Kidney (tissue), 14 donors: Measurements from ENCODE around the gene EXOSC7. TPM values are rescaled to one million over a fixed set of nuclear protein-coding genes. Genes with fewer than 3 reads are reported as not detected.

Experiments used
- DNase-seq, 5 donors: peaks; one replicate each; pipeline ENCODE4 v3.0.0-alpha.2; 2013 to 2020
- FAIRE-seq: peaks from 2 replicates; lab custom pipeline; 2012; peaks lifted over from hg19 to GRCh38; lab: Jason Lieb, UNC
- H3K27ac ChIP-seq, 2 donors: one replicate each; pipeline ENCODE4 v1.7.0; 2013; ENCODE audit warnings: low read depth in 2 of 2, low read length in 2 of 2, inconsistent platforms in 1 of 2
- H3K27me3 ChIP-seq: one replicate; pipeline ENCODE4 v1.7.1; 2013; ENCODE audit warnings: low read length, inconsistent platforms; ENCODE audit not compliant: control insufficient read depth, insufficient read depth
- H3K36me3 ChIP-seq, 3 donors: one replicate each; pipeline versions ENCODE4 v1.7.0 to v1.7.1; 2013; ENCODE audit warnings: low read length in 3 of 3, control low read depth in 1 of 3, inconsistent platforms in 1 of 3; ENCODE audit not compliant: insufficient read depth in 3 of 3, control insufficient read depth in 2 of 3
- H3K4me1 ChIP-seq, 3 donors: one replicate each; pipeline versions ENCODE4 v1.7.0 to v1.7.1; 2013; ENCODE audit warnings: low read length in 3 of 3, inconsistent platforms in 1 of 3, low read depth in 1 of 3; ENCODE audit not compliant: control insufficient read depth in 2 of 3, insufficient read depth in 2 of 3
- H3K4me3 ChIP-seq, 3 donors: one replicate each; pipeline versions ENCODE4 v1.7.0 to v1.8.1; 2013; ENCODE audit warnings: low read length in 3 of 3, control low read depth in 1 of 3, inconsistent platforms in 1 of 3
- H3K9ac ChIP-seq, 3 donors: one replicate each; pipeline versions ENCODE4 v1.7.0 to v1.7.1; 2013; ENCODE audit warnings: low read length in 3 of 3, control low read depth in 1 of 3, inconsistent platforms in 1 of 3
- H3K9me3 ChIP-seq, 3 donors: one replicate each; pipeline versions ENCODE4 v1.7.0 to v1.7.1; 2013; ENCODE audit warnings: low read length in 3 of 3, control low read depth in 1 of 3, inconsistent platforms in 1 of 3; ENCODE audit not compliant: control insufficient read depth in 2 of 3, insufficient read depth in 1 of 3
- intact Hi-C: fragments of 100-400 bp; cut with DNase I; formaldehyde crosslinking; loops from one replicate; pipeline ENCODE4 v1.11.1; 2022
- polyA plus RNA-seq: library from polyadenylated mRNA; stranded (reverse); fragments of 350-450 nt; fragmentation: Illumina TruSeq; extraction: RNeasy Lipid Tissue Mini Kit (QIAGEN cat#74804); gene quantifications from one replicate; pipeline ENCODE4 v1.2.3, GENCODE V29; 2014; ENCODE audit warnings: low read depth, low replicate concordance; ENCODE audit not compliant: insufficient read depth
- total RNA-seq: library from RNA; stranded (reverse); fragmentation: NEBNext Ultra II Directional; extraction: Animal tissue kit (Norgen Biotek cat#: 25700); gene quantifications from one replicate; pipeline ENCODE4 v1.2.1, GENCODE V29; 2021
- TF ChIP-seq, protein P1 (sequence below): IDR thresholded peaks from 3 replicates; pipeline ENCODE4 v1.5.1; 2012; ENCODE audit warnings: mild to moderate bottlenecking, moderate library complexity, borderline replicate concordance; ENCODE audit not compliant: insufficient read depth; ENCODE audit errors: extremely low read depth
- donor health status: control.
- donor health status: control.
- donor health status: control.
- donor health status: control.
- donor health status: control.
- donor health status: DM: yes; HTN: yes; CAD: no.
- donor health status: Normal renal cell carcinoma (clear cell type).

EXOSC7 gene
- total and polyA plus RNA-seq, 2 donors from 2014 or later = 43.8 to 71.8 TPM

DNA sequence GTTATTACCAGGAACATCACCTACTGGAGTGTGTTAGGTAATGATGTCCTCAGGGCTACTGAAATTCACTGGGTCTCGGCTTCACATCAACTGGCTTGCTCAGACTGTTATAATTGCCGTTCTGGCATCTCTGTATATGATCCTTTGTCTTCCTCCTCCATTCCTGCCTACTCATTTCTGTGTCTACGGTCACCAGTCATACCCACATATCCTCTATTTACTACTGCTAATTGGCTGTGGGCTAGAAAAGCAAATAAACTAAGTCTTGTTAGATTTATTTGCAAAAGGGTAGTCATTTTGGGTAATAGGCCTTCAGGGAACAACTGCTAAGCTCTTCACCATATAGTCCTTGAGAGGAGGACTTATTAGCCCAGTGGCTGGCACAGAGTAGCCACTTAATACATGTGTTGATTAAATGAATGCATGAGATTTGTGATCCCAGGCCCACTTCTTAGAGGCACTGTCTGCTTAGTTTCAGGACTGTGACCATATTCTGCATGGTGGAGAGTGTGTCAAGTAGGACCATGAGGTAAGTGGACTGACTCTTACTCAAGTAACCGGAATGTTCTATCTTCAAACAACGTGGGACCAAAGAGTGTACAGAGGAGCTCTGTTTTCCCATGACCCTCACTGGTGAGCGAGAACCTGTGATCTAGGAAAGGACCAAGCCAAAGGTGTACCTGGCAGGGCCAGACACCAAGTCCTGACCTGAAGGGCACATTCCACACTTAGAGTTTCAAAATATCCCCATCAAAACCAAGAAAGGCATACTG lies 13.2 kb upstream of the EXOSC7 start:
- Histone ChIP-seq H3K4me1 (peaks cover 0 to 4% (median 2%) of the 10 kb centered on the region in 3 donors), H3K9me3 (no peaks in the 10 kb centered on the region), H3K4me3 (no peak overlapping the region), H3K9ac (no peak overlapping the region), H3K27me3 (no peaks in the 10 kb centered on the region), H3K36me3 (peaks cover 0 to 7% (median 6%) of the 10 kb centered on the region in 3 donors), H3K27ac (no peak overlapping the region)
- TF ChIP-seq, protein P1, sequence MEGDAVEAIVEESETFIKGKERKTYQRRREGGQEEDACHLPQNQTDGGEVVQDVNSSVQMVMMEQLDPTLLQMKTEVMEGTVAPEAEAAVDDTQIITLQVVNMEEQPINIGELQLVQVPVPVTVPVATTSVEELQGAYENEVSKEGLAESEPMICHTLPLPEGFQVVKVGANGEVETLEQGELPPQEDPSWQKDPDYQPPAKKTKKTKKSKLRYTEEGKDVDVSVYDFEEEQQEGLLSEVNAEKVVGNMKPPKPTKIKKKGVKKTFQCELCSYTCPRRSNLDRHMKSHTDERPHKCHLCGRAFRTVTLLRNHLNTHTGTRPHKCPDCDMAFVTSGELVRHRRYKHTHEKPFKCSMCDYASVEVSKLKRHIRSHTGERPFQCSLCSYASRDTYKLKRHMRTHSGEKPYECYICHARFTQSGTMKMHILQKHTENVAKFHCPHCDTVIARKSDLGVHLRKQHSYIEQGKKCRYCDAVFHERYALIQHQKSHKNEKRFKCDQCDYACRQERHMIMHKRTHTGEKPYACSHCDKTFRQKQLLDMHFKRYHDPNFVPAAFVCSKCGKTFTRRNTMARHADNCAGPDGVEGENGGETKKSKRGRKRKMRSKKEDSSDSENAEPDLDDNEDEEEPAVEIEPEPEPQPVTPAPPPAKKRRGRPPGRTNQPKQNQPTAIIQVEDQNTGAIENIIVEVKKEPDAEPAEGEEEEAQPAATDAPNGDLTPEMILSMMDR = no peak
- FAIRE-seq (no peak), DNase-seq (no peak)
- intact Hi-C loops = no loop called here

DNA sequence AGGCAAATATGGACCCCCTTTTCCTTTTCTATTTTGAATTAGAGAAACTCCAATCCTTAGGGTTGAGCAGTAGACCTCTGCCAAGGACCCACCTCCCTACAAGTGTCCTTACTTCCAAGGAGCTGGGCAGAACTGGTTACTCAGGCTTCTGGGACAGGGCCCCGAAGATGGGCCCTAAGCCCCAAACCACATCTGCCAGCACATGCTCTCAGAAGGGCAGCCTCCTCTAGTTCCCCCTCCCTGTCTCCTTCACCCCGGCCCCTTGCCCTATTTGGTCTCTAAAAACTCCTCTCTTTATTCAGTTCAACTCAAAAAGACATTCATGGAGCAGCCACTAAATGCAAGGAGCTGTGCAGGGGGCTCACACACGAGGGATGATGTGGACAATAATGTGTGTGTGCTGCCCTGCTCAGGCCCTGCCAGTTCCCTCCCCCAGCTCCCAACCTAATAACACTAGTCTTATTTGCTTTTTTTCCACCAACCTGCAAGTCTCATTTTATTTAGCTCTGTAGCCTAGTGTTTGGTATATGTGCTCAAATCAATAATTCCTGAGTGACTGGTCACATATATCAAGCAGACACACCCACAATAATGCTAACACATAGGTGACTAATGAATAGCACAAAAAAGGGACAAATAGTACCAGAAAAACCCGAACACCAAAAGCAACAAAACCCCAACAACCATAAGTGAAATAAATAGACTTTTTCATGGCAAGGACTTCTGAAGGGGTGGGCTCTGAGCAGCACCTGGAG lies 12.3 kb upstream of the EXOSC7 start:
- Histone ChIP-seq H3K36me3 (peaks cover 0 to 4% (median 3%) of the 10 kb centered on the region in 3 donors), H3K9me3 (no peaks in the 10 kb centered on the region), H3K9ac (no peak overlapping the region), H3K27me3 (no peaks in the 10 kb centered on the region), H3K4me3 (no peak overlapping the region), H3K27ac (no peak overlapping the region), H3K4me1 (peaks cover 0 to 4% (median 2%) of the 10 kb centered on the region in 3 donors)
- FAIRE-seq (no peak), DNase-seq (no peak)
- TF ChIP-seq, protein P1 = no peak
- intact Hi-C loops = no loop called here

DNA sequence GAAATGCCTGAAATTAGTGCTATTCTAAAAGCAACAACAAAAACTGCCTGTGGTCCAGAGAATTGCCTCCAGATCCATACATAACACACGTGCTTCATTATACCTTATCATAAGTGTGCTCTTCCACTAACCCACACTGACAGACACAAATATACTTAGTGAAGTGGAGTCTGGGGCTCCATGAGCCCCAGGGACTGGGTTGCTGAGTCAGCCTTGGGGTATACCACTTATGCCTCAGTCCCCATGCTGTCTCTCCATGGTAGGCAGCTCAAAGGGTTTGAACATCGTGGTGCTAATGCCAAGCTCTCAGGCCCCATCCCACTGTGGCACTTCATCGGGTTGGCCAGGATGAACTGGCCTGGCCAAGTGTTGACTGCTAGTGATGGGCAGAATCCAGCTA lies 10.9 kb upstream of the EXOSC7 start:
- no peak for DNase-seq
- FAIRE-seq = no peak
- no peaks in the 10 kb centered on the region for H3K9me3 ChIP-seq
- no peak overlapping the region for H3K9ac ChIP-seq
- peaks cover 0 to 10% (median 4%) of the 10 kb centered on the region in 3 donors for H3K4me1 ChIP-seq
- H3K27ac ChIP-seq = no peak overlapping the region
- no peaks in the 10 kb centered on the region for H3K27me3 ChIP-seq
- H3K36me3 ChIP-seq = no peaks in the 10 kb centered on the region
- intact Hi-C loops = no loop called here
- TF ChIP-seq, protein P1 = no peak
- H3K4me3 ChIP-seq = no peak overlapping the region
